SJCRH30 (cell line): ENCODE results near the gene EIF4A2. TPM values are rescaled to one million over a fixed set of nuclear protein-coding genes. Genes with fewer than 3 reads are reported as not detected.

Experiments
- DNase-seq, 2 experiments: peaks; one replicate each; pipeline ENCODE4 v3.0.0-alpha.2; 2015 to 2020
- H3K27ac ChIP-seq: fragments of 250-450 bp; sonication (Bioruptor Pico); 2 replicates; pipeline ENCODE4 v1.5.1; 2020; ENCODE audit warnings: mild to moderate bottlenecking, moderate library complexity
- H3K27me3 ChIP-seq: fragments of 250-450 bp; sonication (Bioruptor Pico); 2 replicates; pipeline ENCODE4 v1.5.1; 2020; ENCODE audit warnings: mild to moderate bottlenecking, moderate library complexity
- H3K36me3 ChIP-seq: fragments of 250-450 bp; sonication (Bioruptor Pico); 2 replicates; pipeline ENCODE4 v1.5.1; 2020; ENCODE audit warnings: mild to moderate bottlenecking, moderate library complexity
- H3K4me1 ChIP-seq: fragments of 250-450 bp; sonication (Bioruptor Pico); 2 replicates; pipeline ENCODE4 v1.5.1; 2020; ENCODE audit warnings: mild to moderate bottlenecking, moderate library complexity
- H3K4me3 ChIP-seq: fragments of 250-450 bp; sonication (Bioruptor Pico); 2 replicates; pipeline ENCODE4 v1.5.1; 2020; ENCODE audit warnings: mild to moderate bottlenecking, moderate library complexity
- H3K9me3 ChIP-seq: fragments of 250-450 bp; sonication (Bioruptor Pico); replicated peaks from 2 replicates; pipeline ENCODE4 v1.5.1; 2020; ENCODE audit warnings: mild to moderate bottlenecking, moderate library complexity
- total RNA-seq: library from RNA; depleted of rRNA; stranded (reverse); fragments of >200 nt; shearing (Covaris generic); gene quantifications from 2 replicates; pipeline ENCODE4 v1.2.3, GENCODE V29; 2014

EIF4A2 gene
- total RNA-seq, 1 experiment from 2014 or later = 315 TPM

DNA sequence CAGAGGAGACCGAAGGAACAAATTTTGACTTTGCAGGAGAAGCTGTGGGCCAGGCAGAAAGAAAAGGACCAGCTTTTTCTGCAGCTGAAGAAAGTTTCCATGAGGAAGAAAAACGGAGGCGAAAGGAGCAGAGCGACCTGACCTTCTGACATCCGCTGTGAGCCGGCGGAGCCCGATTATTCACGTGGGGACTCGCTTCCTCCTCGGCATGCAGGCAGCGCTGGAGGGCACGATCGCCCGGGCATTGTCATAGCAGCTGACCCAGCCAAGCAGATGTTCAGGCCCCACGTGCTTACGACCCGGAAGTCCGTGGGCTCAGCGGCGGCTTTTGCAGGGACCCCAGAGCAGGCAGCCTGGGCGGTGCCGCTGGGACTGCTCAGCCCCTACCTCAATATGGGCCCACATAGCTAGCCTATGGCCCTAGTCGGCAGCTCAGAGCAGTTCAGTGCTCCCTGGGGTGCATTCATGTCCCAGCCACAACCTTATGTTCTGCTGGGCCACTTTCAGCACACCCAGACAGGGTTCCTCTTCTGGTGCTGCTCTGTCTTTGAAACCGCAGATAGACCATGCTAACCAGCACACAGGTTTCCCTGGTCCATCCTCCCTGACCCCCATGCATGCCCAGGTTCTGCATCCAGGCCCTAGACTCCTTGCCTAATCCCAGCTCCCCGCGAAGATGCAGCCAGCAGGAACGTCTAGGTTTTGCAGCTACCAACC lies 10.5 kb upstream of the EIF4A2 start:
- no peaks in the 10 kb centered on the region for H3K9me3 ChIP-seq
- no peaks in the 10 kb centered on the region for H3K4me1 ChIP-seq
- H3K36me3 ChIP-seq = no peaks in the 10 kb centered on the region
- H3K4me3 ChIP-seq = peak overlapping the region; percentile 39
- DNase-seq = peak; percentile 63 to 64
- H3K27ac ChIP-seq = no peak overlapping the region; the same call in 1 of the 2 replicates
- H3K27me3 ChIP-seq = no peaks in the 10 kb centered on the region

DNA sequence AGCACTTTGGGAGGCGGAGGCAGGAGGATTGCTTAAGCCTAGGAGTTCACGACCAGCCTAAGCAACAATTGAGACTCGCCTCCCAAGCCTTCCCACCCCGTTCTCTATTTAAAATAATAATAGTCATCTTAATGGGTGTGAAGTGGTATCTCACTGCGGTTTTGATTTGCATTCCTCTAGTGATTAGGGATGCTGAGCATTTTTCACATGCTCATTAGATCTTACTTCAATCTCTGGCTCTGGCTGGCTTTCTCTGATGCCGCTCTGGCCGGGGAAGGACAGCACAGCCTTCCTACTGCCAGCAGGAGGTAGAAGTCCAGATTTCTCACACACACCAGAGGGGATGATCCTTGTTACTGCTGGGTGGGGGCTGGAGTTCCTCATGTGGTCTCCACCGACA lies 7.4 kb upstream of the EIF4A2 start:
- Histone ChIP-seq H3K27me3 (no peaks in the 10 kb centered on the region), H3K4me3 (no peak overlapping the region), H3K4me1 (no peaks in the 10 kb centered on the region), H3K36me3 (no peaks in the 10 kb centered on the region), H3K27ac (no peak overlapping the region), H3K9me3 (no peaks in the 10 kb centered on the region)
- DNase-seq = no peak

- Histone ChIP-seq H3K4me3 (no peak overlapping the region), H3K27ac (no peak overlapping the region), H3K27me3 (no peaks in the 10 kb centered on the region), H3K36me3 (peaks cover 7% of the 10 kb centered on the region), H3K9me3 (no peaks in the 10 kb centered on the region), H3K4me1 (0 out of 2 replicates have a peak, but pooled peaks cover 3% of the 10 kb centered on the region)
- DNase-seq = no peak
Measured at GRCh38 chr3:186779204-186779603, 4.2 kb upstream of the EIF4A2 start.

DNA sequence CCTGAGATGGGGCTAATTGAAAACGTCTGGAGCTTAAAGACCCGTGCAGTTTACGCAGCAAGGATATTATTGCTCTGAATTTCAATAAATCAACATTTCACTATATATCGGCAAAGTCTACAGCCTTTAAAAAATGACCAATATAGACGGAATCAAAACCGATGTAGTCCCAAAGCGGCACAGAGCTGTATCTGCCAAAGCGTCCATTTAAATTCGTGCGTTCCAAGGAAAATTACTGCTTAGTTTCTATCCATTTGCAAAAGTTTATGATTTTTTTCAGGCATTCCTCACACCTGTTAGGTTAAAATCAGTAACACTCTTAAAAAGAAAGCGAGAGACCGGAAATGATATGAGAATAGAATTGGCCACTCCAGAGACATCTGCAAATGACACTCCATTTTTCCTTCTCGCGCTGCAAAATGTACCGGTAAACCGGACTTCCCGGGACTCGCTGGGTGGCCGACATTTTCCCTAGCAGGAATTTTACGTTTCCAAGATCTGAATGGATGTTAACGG lies 777 bp upstream of the EIF4A2 start:
- peak overlapping the region; percentile 98 for H3K27ac ChIP-seq
- H3K4me1 ChIP-seq = peaks cover 12% of the 10 kb centered on the region; the same call in 1 of the 2 replicates
- no peak for DNase-seq
- H3K9me3 ChIP-seq = no peaks in the 10 kb centered on the region
- H3K4me3 ChIP-seq = peak overlapping the region; percentile 87
- no peaks in the 10 kb centered on the region for H3K27me3 ChIP-seq
- peaks cover 41% of the 10 kb centered on the region for H3K36me3 ChIP-seq

DNA sequence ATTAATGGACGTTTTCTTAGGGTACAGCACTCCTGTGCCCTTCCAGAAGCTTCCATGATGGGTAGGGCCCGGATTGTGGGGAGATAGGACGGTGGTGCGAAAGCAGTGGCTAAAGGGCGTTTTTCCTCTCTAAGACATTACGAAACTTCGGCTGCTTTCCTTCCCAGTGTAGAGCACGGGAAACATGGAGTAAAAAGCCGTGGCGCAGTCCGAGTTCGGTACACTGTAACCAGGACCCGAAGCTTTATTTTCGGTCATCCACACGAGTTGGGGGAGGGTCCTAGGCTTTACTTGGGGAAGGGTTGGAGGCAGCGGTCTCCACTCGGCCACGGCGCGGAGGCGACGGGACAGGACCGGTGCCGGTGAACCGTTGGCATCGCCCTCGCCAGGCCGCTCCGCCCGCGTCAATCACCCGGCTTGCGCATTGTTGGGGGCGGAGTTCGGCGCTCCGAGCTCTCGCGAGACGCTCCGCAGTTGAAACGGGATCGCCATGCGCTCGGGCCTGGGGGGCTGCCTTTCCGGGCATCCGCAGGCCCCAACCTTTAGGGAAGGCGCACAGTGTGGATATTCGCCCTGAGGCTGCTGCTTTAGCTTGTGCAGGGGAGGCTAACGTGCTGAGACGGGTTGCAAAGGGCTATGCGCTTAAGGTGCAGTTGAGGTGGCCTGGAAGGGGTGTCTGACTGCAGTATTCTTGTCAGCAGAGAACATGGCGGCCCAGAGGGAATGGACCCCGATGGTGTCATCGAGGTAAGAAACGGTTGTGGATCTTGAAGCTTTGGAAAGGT lies 546 bp downstream of the EIF4A2 start:
- peaks cover 55% of the 10 kb centered on the region for H3K36me3 ChIP-seq
- peak; percentile 53 to 61 for DNase-seq
- H3K27me3 ChIP-seq = no peaks in the 10 kb centered on the region
- peak overlapping the region; percentile 98 for H3K27ac ChIP-seq
- no peaks in the 10 kb centered on the region for H3K9me3 ChIP-seq
- H3K4me3 ChIP-seq = peak overlapping the region; percentile 87
- H3K4me1 ChIP-seq = peaks cover 12% of the 10 kb centered on the region; the same call in 1 of the 2 replicates

GRCh38 chr3:186784820-186785494 lies 1.6 kb downstream of the EIF4A2 start:
- peak overlapping the region; percentile 98 for H3K27ac ChIP-seq
- no peak for DNase-seq

GRCh38 chr3:186785495-186786018 lies 2.2 kb downstream of the EIF4A2 start:
- peak overlapping the region; percentile 87 for H3K4me3 ChIP-seq
- H3K9me3 ChIP-seq = no peaks in the 10 kb centered on the region
- no peak for DNase-seq
- peaks cover 71% of the 10 kb centered on the region for H3K36me3 ChIP-seq
- H3K27ac ChIP-seq = no peak overlapping the region
- peaks cover 12% of the 10 kb centered on the region for H3K4me1 ChIP-seq
- no peaks in the 10 kb centered on the region for H3K27me3 ChIP-seq

More at GRCh38 chr3:186784820-186785494, 1.6 kb downstream of the EIF4A2 start:
- Histone ChIP-seq H3K27me3 (no peaks in the 10 kb centered on the region), H3K4me3 (peak overlapping the region; percentile 87), H3K9me3 (no peaks in the 10 kb centered on the region), H3K4me1 (peaks cover 12% of the 10 kb centered on the region; the same call in 1 of the 2 replicates), H3K36me3 (peaks cover 65% of the 10 kb centered on the region)

DNA sequence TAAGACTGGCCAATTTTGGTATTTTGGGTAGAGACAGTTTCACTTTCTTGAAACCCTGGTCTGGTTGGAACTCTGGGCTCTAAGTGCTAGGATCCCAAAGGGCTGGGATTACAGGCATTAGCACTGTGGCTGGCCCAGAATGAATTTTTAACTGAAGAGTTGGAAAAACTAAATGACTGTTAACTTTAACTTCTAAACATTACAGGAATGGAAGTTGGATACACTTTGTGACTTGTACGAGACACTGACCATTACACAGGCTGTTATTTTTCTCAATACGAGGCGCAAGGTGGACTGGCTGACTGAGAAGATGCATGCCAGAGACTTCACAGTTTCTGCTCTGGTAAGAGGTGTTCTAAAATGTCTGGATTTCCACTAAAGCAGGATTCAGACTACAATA lies 3.5 kb downstream of the EIF4A2 start:
- DNase-seq = no peak
- 0 out of 2 replicates have a peak overlapping the region, but pooled peaks have one; percentile 87 for H3K4me3 ChIP-seq
- H3K9me3 ChIP-seq = no peaks in the 10 kb centered on the region
- no peak overlapping the region for H3K27ac ChIP-seq
- H3K27me3 ChIP-seq = no peaks in the 10 kb centered on the region
- H3K4me1 ChIP-seq = peaks cover 12% of the 10 kb centered on the region
- peaks cover 82% of the 10 kb centered on the region for H3K36me3 ChIP-seq

DNA sequence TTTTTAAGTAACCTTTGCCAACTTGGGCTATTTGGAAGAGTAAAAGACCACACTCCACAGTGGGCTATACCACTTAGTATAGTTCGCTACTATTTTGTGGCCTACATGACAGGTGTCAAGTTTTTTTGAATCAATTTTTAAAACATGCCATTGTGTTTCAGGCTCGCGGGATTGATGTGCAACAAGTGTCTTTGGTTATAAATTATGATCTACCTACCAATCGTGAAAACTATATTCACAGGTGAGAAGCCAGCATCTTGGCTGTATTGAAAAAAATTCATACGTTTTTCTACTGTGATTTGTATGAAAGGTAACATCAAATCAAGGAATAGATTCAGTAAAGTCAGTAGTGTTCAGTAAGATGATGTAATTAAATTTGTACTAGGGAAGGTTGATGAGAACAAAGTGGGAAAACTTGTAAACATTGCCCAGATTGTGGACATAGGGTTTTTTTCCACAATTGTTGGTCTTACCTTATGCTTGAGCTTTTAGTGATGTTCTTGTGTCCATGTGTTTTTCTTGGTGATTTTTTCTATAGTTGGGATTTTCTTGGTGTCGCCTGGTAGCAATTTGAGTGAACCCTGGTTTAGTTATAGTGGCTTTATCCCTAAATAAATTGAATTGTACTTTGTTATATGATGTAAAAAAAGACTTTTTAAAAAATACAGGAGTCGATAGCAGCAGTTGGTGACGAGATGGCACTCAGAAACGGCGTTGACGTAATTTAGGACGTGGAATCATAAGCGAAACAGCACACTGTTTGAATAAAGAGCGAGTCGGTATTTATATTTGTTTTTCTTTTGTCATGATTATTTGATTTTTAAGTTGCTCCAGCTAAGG lies 4.5 kb downstream of the EIF4A2 start:
- Histone ChIP-seq H3K4me3 (no peak overlapping the region), H3K36me3 (peaks cover 92% of the 10 kb centered on the region), H3K27ac (no peak overlapping the region), H3K27me3 (no peaks in the 10 kb centered on the region), H3K4me1 (peaks cover 8% of the 10 kb centered on the region), H3K9me3 (no peaks in the 10 kb centered on the region)
- no peak for DNase-seq

DNA sequence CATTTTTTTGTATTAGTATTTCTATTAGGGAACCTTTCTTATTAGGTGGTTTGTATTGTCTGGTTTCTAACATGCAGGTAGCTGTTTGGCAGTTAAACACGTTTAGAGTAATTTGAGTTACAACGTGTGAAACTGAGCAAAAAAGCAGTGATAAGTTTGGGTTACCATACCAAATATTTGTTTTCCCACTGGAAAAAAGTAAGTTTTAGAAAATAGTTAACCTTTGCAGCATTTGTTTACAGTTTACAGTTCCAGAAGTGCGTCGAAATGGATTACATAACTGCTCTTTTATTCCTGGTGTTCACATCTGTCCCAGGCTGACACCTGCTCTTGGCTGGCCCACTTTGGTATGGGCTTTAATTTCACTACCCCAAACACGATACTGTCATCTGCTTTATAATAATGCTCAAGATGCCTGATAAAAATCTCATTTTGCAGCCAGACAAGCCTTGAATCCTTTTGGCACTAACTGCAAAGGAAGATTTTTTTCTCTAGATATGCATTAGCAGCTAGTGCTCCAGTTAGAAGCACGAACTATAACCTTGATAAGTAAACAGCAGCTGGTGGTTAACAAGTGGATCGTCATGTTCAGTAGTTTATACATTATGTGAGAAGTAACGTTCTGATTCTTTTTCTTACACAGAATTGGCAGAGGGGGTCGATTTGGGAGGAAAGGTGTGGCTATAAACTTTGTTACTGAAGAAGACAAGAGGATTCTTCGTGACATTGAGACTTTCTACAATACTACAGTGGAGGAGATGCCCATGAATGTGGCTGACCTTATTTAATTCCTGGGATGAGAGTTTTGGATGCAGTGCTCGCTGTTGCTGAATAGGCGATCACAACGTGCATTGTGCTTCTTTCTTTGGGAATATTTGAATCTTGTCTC lies 5.3 kb downstream of the EIF4A2 start:
- Histone ChIP-seq H3K4me3 (no peak overlapping the region), H3K27ac (no peak overlapping the region), H3K9me3 (no peaks in the 10 kb centered on the region), H3K27me3 (no peaks in the 10 kb centered on the region), H3K36me3 (peaks cover 94% of the 10 kb centered on the region), H3K4me1 (peaks cover 8% of the 10 kb centered on the region)
- no peak for DNase-seq

DNA sequence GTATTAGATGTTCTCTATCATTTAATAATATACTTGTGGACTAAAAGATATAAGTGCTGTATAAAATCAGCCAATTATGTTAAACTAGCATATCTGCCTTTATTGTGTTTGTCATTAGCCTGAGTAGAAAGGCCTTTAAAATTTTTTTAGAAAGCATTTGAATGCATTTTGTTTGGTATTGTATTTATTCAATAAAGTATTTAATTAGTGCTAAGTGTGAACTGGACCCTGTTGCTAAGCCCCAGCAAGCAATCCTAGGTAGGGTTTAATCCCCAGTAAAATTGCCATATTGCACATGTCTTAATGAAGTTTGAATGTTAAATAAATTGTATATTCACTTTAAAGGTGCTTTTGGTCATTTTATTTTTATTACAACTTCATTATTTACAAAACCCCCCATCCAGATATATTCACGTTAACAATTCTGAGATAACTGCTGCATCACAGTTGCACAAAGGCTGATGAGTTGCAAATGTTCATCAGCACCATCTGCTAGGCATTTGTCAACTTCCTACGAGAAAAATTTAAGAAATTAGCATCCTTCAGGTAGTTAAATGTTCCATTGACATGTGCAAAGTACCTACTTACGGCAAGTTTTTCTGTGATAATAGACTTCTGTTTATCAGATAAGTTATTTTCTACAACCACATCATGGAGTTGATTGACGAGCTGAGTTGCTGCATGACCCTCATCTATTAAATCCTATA lies 6.3 kb downstream of the EIF4A2 start:
- no peaks in the 10 kb centered on the region for H3K9me3 ChIP-seq
- H3K27ac ChIP-seq = no peak overlapping the region
- H3K4me3 ChIP-seq = no peak overlapping the region
- H3K4me1 ChIP-seq = peaks cover 8% of the 10 kb centered on the region
- no peak for DNase-seq
- H3K36me3 ChIP-seq = peaks cover 94% of the 10 kb centered on the region
- no peaks in the 10 kb centered on the region for H3K27me3 ChIP-seq

- H3K36me3 ChIP-seq = peaks cover 87% of the 10 kb centered on the region
- no peak overlapping the region for H3K4me3 ChIP-seq
- peaks cover 7% of the 10 kb centered on the region for H3K4me1 ChIP-seq
- peak overlapping the region; percentile 15; the same call in 1 of the 2 replicates for H3K27ac ChIP-seq
- H3K27me3 ChIP-seq = no peaks in the 10 kb centered on the region
- no peaks in the 10 kb centered on the region for H3K9me3 ChIP-seq
- DNase-seq = peak in 1 of 2 experiments; percentile 51
Measured at GRCh38 chr3:186790261-186790981, 7.0 kb downstream of the EIF4A2 start.
